HepG2 (cell line): ENCODE results near the gene C1R. TPM values are rescaled to one million over a fixed set of nuclear protein-coding genes. Genes with fewer than 3 reads are reported as not detected.
A peak's percentile ranks its signal among the peaks of the same experiment; 100 is the strongest.

Source experiments
- ATAC-seq: fragments of 200-7000 bp; cut with Tn5 transposase; 3 replicates; pipeline ENCODE4 v1.9.1; 2020; ENCODE audit warnings: mild to moderate bottlenecking, moderate library complexity
- BruUV-seq: library from RNA; stranded (reverse); fragments of 400-500 nt; replicated peaks from 2 replicates; lab custom pipeline; 2021; lab: Mats Ljungman, UMichigan
- CTCF ChIA-PET: fragments of 300-600 bp; formaldehyde crosslinking; extraction: SDS; loops from one replicate; lab custom pipeline; 2021; ENCODE audit warnings: low total read pairs, inconsistent platforms, low intra/inter-chr PET ratio; lab: Yijun Ruan, JAX
- POLR2A ChIA-PET: fragments of 350-600 bp; sonication (Branson Sonifier 250); formaldehyde crosslinking; loops from one replicate; lab custom pipeline; 2020; ENCODE audit warnings: antibody characterized with exemption, inconsistent platforms; lab: Yijun Ruan, JAX
- DNase-seq: peaks from one replicate; pipeline ENCODE4 v3.0.0-alpha.2; 2015; ENCODE audit warnings: low spot score
- FAIRE-seq: peaks from 3 replicates; lab custom pipeline; 2011; peaks lifted over from hg19 to GRCh38; lab: Jason Lieb, UNC
- H2AFZ ChIP-seq: one replicate; pipeline ENCODE4 v1.6.1; 2011; ENCODE audit warnings: low read length, inconsistent platforms
- H3K27ac ChIP-seq: fragments of 300-600 bp; 3 replicates; pipeline ENCODE4 v1.8.0; 2011; ENCODE audit warnings: mixed run types, mild to moderate bottlenecking, mixed read lengths, low read length, inconsistent platforms; ENCODE audit not compliant: insufficient read depth; ENCODE audit errors: extremely low read length
- H3K27me3 ChIP-seq, 2 experiments: fragments of 200-600 bp in 1 of 2; 2 replicates in 1 of 2; 3 replicates in 1 of 2; pipeline versions ENCODE4 v1.6.0 to v1.8.0; 2011; ENCODE audit warnings: low read length in 2 of 2, mild to moderate bottlenecking in 2 of 2, moderate library complexity in 2 of 2, inconsistent platforms in 1 of 2; ENCODE audit not compliant: insufficient read depth in 2 of 2, control insufficient read depth in 1 of 2
- H3K36me3 ChIP-seq, 2 experiments: fragments of 200-600 bp in 1 of 2; replicated peaks in 1 of 2; 2 replicates in 1 of 2; 3 replicates in 1 of 2; pipeline versions ENCODE4 v1.5.1 to v1.8.0; 2011; ENCODE audit warnings: low read length in 2 of 2, inconsistent platforms in 1 of 2; ENCODE audit not compliant: insufficient read depth in 2 of 2, control insufficient read depth in 1 of 2
- H3K4me1 ChIP-seq: 2 replicates; pipeline ENCODE4 v1.5.1; 2012; ENCODE audit warnings: low read length, inconsistent platforms; ENCODE audit not compliant: insufficient read depth
- H3K4me2 ChIP-seq: 2 replicates; pipeline ENCODE4 v1.6.0; 2011; ENCODE audit warnings: low read depth, low read length, inconsistent platforms
- H3K4me3 ChIP-seq, 3 experiments: fragments of 200-600 bp in 1 of 3; sonication (generic), shearing (Covaris generic) in 1 of 3; replicated peaks in 1 of 3; 2 replicates each; pipeline ENCODE4 v1.5.1; 2011 to 2016; ENCODE audit warnings: low read length in 3 of 3, inconsistent platforms in 2 of 3, low read depth in 2 of 3, mild to moderate bottlenecking in 2 of 3, control low read depth in 1 of 3, mixed read lengths in 1 of 3; ENCODE audit not compliant: insufficient read depth in 1 of 3
- H3K79me2 ChIP-seq: one replicate; pipeline ENCODE4 v1.6.1; 2011; ENCODE audit warnings: low read length, inconsistent platforms; ENCODE audit not compliant: insufficient read depth
- H3K9ac ChIP-seq: 2 replicates; pipeline ENCODE4 v1.6.0; 2011; ENCODE audit warnings: mild to moderate bottlenecking, low read depth, low read length, inconsistent platforms; ENCODE audit not compliant: insufficient read depth
- H3K9me3 ChIP-seq: 2 replicates; pipeline ENCODE4 v1.5.1; 2012; ENCODE audit warnings: mild to moderate bottlenecking, low read length
- H4K20me1 ChIP-seq: 2 replicates; pipeline ENCODE4 v1.6.0; 2011; ENCODE audit warnings: inconsistent platforms, mild to moderate bottlenecking, low read length, moderate library complexity; ENCODE audit not compliant: insufficient read depth
- RBFOX2 ChIP-seq: fragments of 200-400 bp; formaldehyde crosslinking; IDR thresholded peaks from 2 replicates; pipeline ENCODE4 v1.6.1; 2017; ENCODE audit warnings: low read depth, mild to moderate bottlenecking, low read length
- TARDBP ChIP-seq: sonication (generic); formaldehyde crosslinking; IDR thresholded peaks from 2 replicates; pipeline ENCODE4 v1.8.0; 2022; ENCODE audit warnings: mild to moderate bottlenecking, missing genetic modification reagents
- ZBTB3 ChIP-seq: sonication (generic); formaldehyde crosslinking; IDR thresholded peaks from 2 replicates; pipeline ENCODE4 v1.4.0; 2020; ENCODE audit warnings: low read depth, mild to moderate bottlenecking, moderate library complexity, missing genetic modification reagents, borderline replicate concordance
- ZNF782 ChIP-seq: sonication (generic); formaldehyde crosslinking; IDR thresholded peaks from 2 replicates; pipeline ENCODE4 v1.4.0; 2020; ENCODE audit warnings: missing genetic modification reagents, mild to moderate bottlenecking, borderline replicate concordance
- WGBS: methylation state at CpG from one replicate; pipeline ENCODE4 v1.1.6; 2017; ENCODE audit warnings: low lambda C conversion rate; 5-methylcytosine and 5-hydroxymethylcytosine counted together
- in situ Hi-C: cut with HindIII; loops from 2 replicates; pipeline ENCODE4 v1.10.0; 2017; ENCODE audit warnings: low pct_unique_long_range_greater_than_20kb; ENCODE audit not compliant: extremely low pct_ligation_motif_present
- intact Hi-C: fragments of 100-400 bp; cut with micrococcal nuclease; formaldehyde crosslinking; loops from one replicate; pipeline ENCODE4 v1.10.0; 2022; ENCODE audit not compliant: unreplicated experiment
- polyA plus RNA-seq, 8 experiments: library from polyadenylated mRNA; depleted of rRNA in 3 of 8; stranded (reverse) in 7 of 8; unstranded in 1 of 8; fragments of >200 nt; fragmentation: Illumina TruSeq in 4 of 8; extraction: Trizol in 4 of 8; gene quantifications; 2 replicates each; pipeline versions ENCODE4 v1.2.1 to v1.2.3, GENCODE V29; 2011 to 2016; ENCODE audit warnings: low read depth in 4 of 8, missing spikeins in 1 of 8, mixed read lengths in 1 of 8; ENCODE audit not compliant: insufficient read depth in 1 of 8
- total RNA-seq, 5 experiments: library from RNA; depleted of rRNA; stranded (reverse); fragments of >200 nt; fragmentation: Illumina TruSeq; extraction: Trizol; gene quantifications; 2 replicates each; pipeline ENCODE4 v1.2.3, GENCODE V29; 2016; ENCODE audit warnings: low read depth in 1 of 5

Gene C1R
- total and polyA plus RNA-seq, 2 of the 13 experiments (the other 11 are each of a cell fraction or from before 2014, with no cell fraction given), result 3.5 to 6.5 TPM

GRCh38 chr12:7136071-7136470 is 43.8 kb upstream of the C1R start:
- TF ChIP-seq TARDBP (CRISPR knock-in tag) (no peak), ZNF782 (CRISPR knock-in tag) (no peak)
- H2AFZ ChIP-seq, result no peak overlapping the region
- H3K4me2 ChIP-seq, result no peak overlapping the region
- FAIRE-seq (no peak), ATAC-seq (no peak), DNase-seq (no peak)
- H3K9me3 ChIP-seq, result no peaks in the 10 kb centered on the region
- H3K4me1 ChIP-seq, result peaks cover 14% of the 10 kb centered on the region
- intact Hi-C loops, result no loop called here
- H3K4me3 ChIP-seq, result no peak overlapping the region
- no TSS peak for BruUV-seq
- ChIA-PET POLR2A (interaction anchor here (0.9 kb wide), 1 partner anchor 13 kb away, joined by 3 read pairs; no protein-coding TSS in a partner anchor), CTCF (no interaction called here)
- H4K20me1 ChIP-seq, result peaks cover 9% of the 10 kb centered on the region
- in situ Hi-C loops, result no loop called here
- no peak overlapping the region for H3K27ac ChIP-seq
- H3K27me3 ChIP-seq, result no peaks in the 10 kb centered on the region
- peaks cover 21 to 51% of the 10 kb centered on the region in 2 experiments; a peak in 4 of 5 replicates for H3K36me3 ChIP-seq
- H3K9ac ChIP-seq, result no peak overlapping the region
- WGBS, result 94% methylated on average over 7 of the region's 7 CpGs
- H3K79me2 ChIP-seq, result peaks cover 12% of the 10 kb centered on the region

GRCh38 chr12:7134396-7135166 is 42.3 kb upstream of the C1R start:
- H3K9me3 ChIP-seq, result no peaks in the 10 kb centered on the region
- peaks cover 21 to 49% of the 10 kb centered on the region in 2 experiments; a peak in 4 of 5 replicates for H3K36me3 ChIP-seq
- H3K79me2 ChIP-seq, result peaks cover 16% of the 10 kb centered on the region
- FAIRE-seq (no peak), ATAC-seq (no peak), DNase-seq (no peak)
- CTCF ChIA-PET, result no interaction called here
- TF ChIP-seq RBFOX2 (0 out of 2 replicates have a peak, but pooled peaks have one; percentile 33), ZBTB3 (CRISPR knock-in tag) (no peak)
- in situ Hi-C loops (loop anchor here (5.0 kb wide), 1 partner anchor 53 kb away; the partner anchor contains the start of gene PEX5), intact Hi-C loops (no loop called here)
- peaks cover 12% of the 10 kb centered on the region for H4K20me1 ChIP-seq
- BruUV-seq, result no TSS peak
- no peak overlapping the region for H2AFZ ChIP-seq
- no peak overlapping the region for H3K9ac ChIP-seq
- 95% methylated on average over 9 of the region's 12 CpGs for WGBS
- no peak overlapping the region for H3K27ac ChIP-seq
- peaks cover 16% of the 10 kb centered on the region for H3K4me1 ChIP-seq
- H3K27me3 ChIP-seq, result no peaks in the 10 kb centered on the region
- H3K4me3 ChIP-seq, result no peak overlapping the region
- no peak overlapping the region for H3K4me2 ChIP-seq
- POLR2A ChIA-PET, result no interaction called here
